Measurements from ENCODE around the gene THUMPD3. TPM values are rescaled to one million over a fixed set of nuclear protein-coding genes. Genes with fewer than 3 reads are reported as not detected.

Gene THUMPD3
- total and polyA plus RNA-seq, 2 of the 13 experiments (the other 11 are each of a cell fraction or from before 2014, with no cell fraction given) = 31.2 to 44.1 TPM

- TF ChIP-seq, protein P1, sequence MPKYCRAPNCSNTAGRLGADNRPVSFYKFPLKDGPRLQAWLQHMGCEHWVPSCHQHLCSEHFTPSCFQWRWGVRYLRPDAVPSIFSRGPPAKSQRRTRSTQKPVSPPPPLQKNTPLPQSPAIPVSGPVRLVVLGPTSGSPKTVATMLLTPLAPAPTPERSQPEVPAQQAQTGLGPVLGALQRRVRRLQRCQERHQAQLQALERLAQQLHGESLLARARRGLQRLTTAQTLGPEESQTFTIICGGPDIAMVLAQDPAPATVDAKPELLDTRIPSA (CRISPR knock-in tag; IDR thresholded peaks at IDR 0.05; ENCODE audit: borderline replicate concordance) = 0 out of 2 replicates have a peak, but pooled peaks have one; percentile 46
- TF ChIP-seq, protein P2, sequence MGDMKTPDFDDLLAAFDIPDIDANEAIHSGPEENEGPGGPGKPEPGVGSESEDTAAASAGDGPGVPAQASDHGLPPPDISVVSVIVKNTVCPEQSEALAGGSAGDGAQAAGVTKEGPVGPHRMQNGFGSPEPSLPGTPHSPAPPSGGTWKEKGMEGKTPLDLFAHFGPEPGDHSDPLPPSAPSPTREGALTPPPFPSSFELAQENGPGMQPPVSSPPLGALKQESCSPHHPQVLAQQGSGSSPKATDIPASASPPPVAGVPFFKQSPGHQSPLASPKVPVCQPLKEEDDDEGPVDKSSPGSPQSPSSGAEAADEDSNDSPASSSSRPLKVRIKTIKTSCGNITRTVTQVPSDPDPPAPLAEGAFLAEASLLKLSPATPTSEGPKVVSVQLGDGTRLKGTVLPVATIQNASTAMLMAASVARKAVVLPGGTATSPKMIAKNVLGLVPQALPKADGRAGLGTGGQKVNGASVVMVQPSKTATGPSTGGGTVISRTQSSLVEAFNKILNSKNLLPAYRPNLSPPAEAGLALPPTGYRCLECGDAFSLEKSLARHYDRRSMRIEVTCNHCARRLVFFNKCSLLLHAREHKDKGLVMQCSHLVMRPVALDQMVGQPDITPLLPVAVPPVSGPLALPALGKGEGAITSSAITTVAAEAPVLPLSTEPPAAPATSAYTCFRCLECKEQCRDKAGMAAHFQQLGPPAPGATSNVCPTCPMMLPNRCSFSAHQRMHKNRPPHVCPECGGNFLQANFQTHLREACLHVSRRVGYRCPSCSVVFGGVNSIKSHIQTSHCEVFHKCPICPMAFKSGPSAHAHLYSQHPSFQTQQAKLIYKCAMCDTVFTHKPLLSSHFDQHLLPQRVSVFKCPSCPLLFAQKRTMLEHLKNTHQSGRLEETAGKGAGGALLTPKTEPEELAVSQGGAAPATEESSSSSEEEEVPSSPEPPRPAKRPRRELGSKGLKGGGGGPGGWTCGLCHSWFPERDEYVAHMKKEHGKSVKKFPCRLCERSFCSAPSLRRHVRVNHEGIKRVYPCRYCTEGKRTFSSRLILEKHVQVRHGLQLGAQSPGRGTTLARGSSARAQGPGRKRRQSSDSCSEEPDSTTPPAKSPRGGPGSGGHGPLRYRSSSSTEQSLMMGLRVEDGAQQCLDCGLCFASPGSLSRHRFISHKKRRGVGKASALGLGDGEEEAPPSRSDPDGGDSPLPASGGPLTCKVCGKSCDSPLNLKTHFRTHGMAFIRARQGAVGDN (CRISPR knock-in tag; IDR thresholded peaks at IDR 0.05) = no peak
- TF ChIP-seq, protein P3, sequence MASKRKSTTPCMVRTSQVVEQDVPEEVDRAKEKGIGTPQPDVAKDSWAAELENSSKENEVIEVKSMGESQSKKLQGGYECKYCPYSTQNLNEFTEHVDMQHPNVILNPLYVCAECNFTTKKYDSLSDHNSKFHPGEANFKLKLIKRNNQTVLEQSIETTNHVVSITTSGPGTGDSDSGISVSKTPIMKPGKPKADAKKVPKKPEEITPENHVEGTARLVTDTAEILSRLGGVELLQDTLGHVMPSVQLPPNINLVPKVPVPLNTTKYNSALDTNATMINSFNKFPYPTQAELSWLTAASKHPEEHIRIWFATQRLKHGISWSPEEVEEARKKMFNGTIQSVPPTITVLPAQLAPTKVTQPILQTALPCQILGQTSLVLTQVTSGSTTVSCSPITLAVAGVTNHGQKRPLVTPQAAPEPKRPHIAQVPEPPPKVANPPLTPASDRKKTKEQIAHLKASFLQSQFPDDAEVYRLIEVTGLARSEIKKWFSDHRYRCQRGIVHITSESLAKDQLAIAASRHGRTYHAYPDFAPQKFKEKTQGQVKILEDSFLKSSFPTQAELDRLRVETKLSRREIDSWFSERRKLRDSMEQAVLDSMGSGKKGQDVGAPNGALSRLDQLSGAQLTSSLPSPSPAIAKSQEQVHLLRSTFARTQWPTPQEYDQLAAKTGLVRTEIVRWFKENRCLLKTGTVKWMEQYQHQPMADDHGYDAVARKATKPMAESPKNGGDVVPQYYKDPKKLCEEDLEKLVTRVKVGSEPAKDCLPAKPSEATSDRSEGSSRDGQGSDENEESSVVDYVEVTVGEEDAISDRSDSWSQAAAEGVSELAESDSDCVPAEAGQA (IDR thresholded peaks at IDR 0.05; ENCODE audit: low read depth) = no peak
- TF ChIP-seq, protein P3 (CRISPR knock-in tag; IDR thresholded peaks at IDR 0.05; ENCODE audit: borderline replicate concordance) = 0 out of 2 replicates have a peak, but pooled peaks have one; percentile 58
- TF ChIP-seq FIP1L1 (IDR thresholded peaks at IDR 0.05; ENCODE audit: borderline replicate concordance, insufficient read depth, low read depth, low read length) = no peak
- no peak for TF ChIP-seq SOX13 (IDR thresholded peaks at IDR 0.05)
- TF ChIP-seq SOX13 (CRISPR knock-in tag; conservative IDR thresholded peaks at IDR 0.05 in 1 of 2, IDR thresholded peaks at IDR 0.05 in 1 of 2) = no peak; a peak in 2 of 4 replicates
- peak; percentile 6; the same call in 1 of the 2 replicates for TF ChIP-seq KAT8 (CRISPR knock-in tag; IDR thresholded peaks at IDR 0.05)
- peak; percentile 79; the same call in 1 of the 2 replicates for TF ChIP-seq DR1 (CRISPR knock-in tag; IDR thresholded peaks at IDR 0.05)
- TF ChIP-seq, protein P4, sequence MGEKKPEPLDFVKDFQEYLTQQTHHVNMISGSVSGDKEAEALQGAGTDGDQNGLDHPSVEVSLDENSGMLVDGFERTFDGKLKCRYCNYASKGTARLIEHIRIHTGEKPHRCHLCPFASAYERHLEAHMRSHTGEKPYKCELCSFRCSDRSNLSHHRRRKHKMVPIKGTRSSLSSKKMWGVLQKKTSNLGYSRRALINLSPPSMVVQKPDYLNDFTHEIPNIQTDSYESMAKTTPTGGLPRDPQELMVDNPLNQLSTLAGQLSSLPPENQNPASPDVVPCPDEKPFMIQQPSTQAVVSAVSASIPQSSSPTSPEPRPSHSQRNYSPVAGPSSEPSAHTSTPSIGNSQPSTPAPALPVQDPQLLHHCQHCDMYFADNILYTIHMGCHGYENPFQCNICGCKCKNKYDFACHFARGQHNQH (CRISPR knock-in tag; IDR thresholded peaks at IDR 0.05) = no peak
- peak; percentile 80 for TF ChIP-seq SP4 (CRISPR knock-in tag; IDR thresholded peaks at IDR 0.05)
- no peak for TF ChIP-seq ZNF546 (CRISPR knock-in tag; conservative IDR thresholded peaks at IDR 0.05)
- TF ChIP-seq EP300 (IDR thresholded peaks at IDR 0.05; ENCODE audit: low read depth in 2 of 2, low read length in 2 of 2) = 0 out of 4 replicates have a peak, but pooled peaks of 1 of the 2 experiments have one; percentile 18
- TF ChIP-seq EP300 (CRISPR knock-in tag; IDR thresholded peaks at IDR 0.05; ENCODE audit: borderline replicate concordance) = no peak
Observed at GRCh38 chr3:9397332-9397905, 34.6 kb downstream of the THUMPD3 start, which contains the start of gene SETD5 (continued).

Data from HepG2 (cell line).